Activated CD8-positive, alpha-beta memory T cell treated with anti-CD3 and anti-CD28 coated beads, Interleukin-2, amount 10 ng/mL, durations not matched to agents 7 days and 5 days (primary cell): ENCODE results near the gene MMD. TPM values are rescaled to one million over a fixed set of nuclear protein-coding genes. Genes with fewer than 3 reads are reported as not detected.
A peak's percentile ranks its signal among the peaks of the same experiment; 100 is the strongest.
"Not testable (repeated sequence)": the region's sequence is repeated elsewhere in the genome, so short reads cannot be mapped to it uniquely, and the experiment has no call there.

Experiments used
- ATAC-seq: fragments of 150-1000 bp; cut with Tn5 transposase; one replicate; pipeline ENCODE4 v1.10.0; 2021; ENCODE audit warnings: moderate library complexity
- CTCF ChIA-PET: fragments of 350-600 bp; sonication (Branson Sonifier 250); formaldehyde crosslinking; loops from one replicate; lab custom pipeline; 2021; ENCODE audit warnings: antibody characterized with exemption; lab: Charles Lee
- DNase-seq: peaks from one replicate; pipeline ENCODE4 v3.0.0-alpha.2; 2020
- H3K27ac Mint-ChIP-seq: one replicate; pipeline ENCODE4 v1.8.0; 2021; ENCODE audit warnings: mild to moderate bottlenecking, mixed read lengths
- H3K27me3 Mint-ChIP-seq: one replicate; pipeline ENCODE4 v1.8.0; 2021; ENCODE audit warnings: mixed read lengths
- H3K36me3 Mint-ChIP-seq: one replicate; pipeline ENCODE4 v1.8.0; 2021; ENCODE audit warnings: mild to moderate bottlenecking, mixed read lengths
- H3K4me1 Mint-ChIP-seq: one replicate; pipeline ENCODE4 v1.8.0; 2021; ENCODE audit warnings: mixed read lengths
- H3K4me3 Mint-ChIP-seq: one replicate; pipeline ENCODE4 v1.8.0; 2021; ENCODE audit warnings: mild to moderate bottlenecking, moderate library complexity, mixed read lengths
- H3K9me3 Mint-ChIP-seq: one replicate; pipeline ENCODE4 v1.8.0; 2022; ENCODE audit warnings: low read depth, mixed read lengths
- total RNA-seq, 2 experiments: library from RNA; stranded (reverse); gene quantifications; one replicate each; pipeline ENCODE4 v1.2.3, GENCODE V29; 2021

The MMD gene
- total RNA-seq, 2 experiments from 2014 or later: 41.5 to 41.9 TPM

- ATAC-seq (no peak), DNase-seq (no peak)
- Mint-ChIP-seq H3K4me3 (no peak overlapping the region), H3K27ac (no peak overlapping the region), H3K4me1 (peaks cover 31% of the 10 kb centered on the region), H3K9me3 (no peaks in the 10 kb centered on the region), H3K36me3 (peaks cover 17% of the 10 kb centered on the region), H3K27me3 (peaks cover 41% of the 10 kb centered on the region)
- CTCF ChIA-PET: interaction anchor here (1.0 kb wide), 1 partner anchor 91 kb away, joined by 3 read pairs; no protein-coding TSS in a partner anchor
Observed at GRCh38 chr17:55423535-55423934, 1.9 kb upstream of the MMD start.

DNA sequence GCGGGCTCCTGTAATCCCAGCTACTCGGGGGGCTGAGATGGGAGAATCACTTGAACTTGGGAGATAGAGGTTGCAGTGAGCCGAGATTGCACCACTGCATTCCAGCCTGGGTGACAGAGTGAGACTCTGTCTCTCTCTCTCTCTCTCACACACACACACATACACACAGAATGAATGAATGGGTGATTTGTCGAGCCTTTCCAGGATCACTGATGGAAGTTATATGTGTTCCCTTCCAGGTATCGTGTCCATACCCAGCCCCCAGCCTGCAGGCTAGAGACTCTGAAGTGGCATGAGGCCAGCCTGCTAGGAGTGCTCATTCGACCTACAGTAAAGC, 1.2 kb upstream of the MMD start:
- Mint-ChIP-seq H3K27me3 (peaks cover 38% of the 10 kb centered on the region), H3K36me3 (peaks cover 24% of the 10 kb centered on the region), H3K4me1 (peaks cover 38% of the 10 kb centered on the region), H3K4me3 (peak overlapping the region; percentile 41)
- not testable (repeated sequence) for H3K27ac Mint-ChIP-seq, ATAC-seq, DNase-seq, H3K9me3 Mint-ChIP-seq
- CTCF ChIA-PET: interaction anchor here (0.8 to 1.0 kb wide), 3 partner anchors 14 to 92 kb away, joined by 3 read pairs; no protein-coding TSS in a partner anchor

DNA sequence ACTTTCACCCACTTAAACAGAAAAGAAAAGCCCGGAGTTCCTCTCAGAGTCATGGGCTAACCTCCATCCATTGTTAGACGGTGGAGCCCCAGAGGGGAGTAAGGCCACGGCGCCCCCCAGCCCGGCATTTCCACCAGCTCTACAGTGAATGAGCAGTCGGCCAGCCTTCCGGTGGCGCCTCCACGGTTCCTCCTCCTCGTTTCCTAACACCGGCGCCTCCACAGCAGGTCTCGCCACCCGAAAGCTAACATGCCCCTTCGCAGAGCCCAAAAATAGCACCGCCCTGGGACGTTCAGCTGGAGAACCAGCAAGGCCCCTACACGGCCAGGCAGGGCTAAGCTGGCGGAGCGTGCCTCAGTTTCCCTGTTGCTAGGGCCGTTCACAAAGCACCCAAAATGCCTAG, 858 bp downstream of the MMD start:
- Mint-ChIP-seq H3K4me1 (peaks cover 54% of the 10 kb centered on the region), H3K27ac (peak overlapping the region; percentile 99), H3K4me3 (peak overlapping the region; percentile 93), H3K9me3 (no peaks in the 10 kb centered on the region), H3K36me3 (peaks cover 41% of the 10 kb centered on the region), H3K27me3 (peaks cover 31% of the 10 kb centered on the region)
- peak; percentile 13 for ATAC-seq
- DNase-seq: peak; percentile 64
- CTCF ChIA-PET: interaction anchor here (1.0 to 1.6 kb wide), 3 partner anchors 19 to 93 kb away, joined by 3 to 4 read pairs (median 3); no protein-coding TSS in a partner anchor

- ATAC-seq: peak; percentile 35
- peaks cover 41% of the 10 kb centered on the region for H3K36me3 Mint-ChIP-seq
- H3K9me3 Mint-ChIP-seq: no peaks in the 10 kb centered on the region
- H3K4me1 Mint-ChIP-seq: peaks cover 56% of the 10 kb centered on the region
- H3K27me3 Mint-ChIP-seq: peaks cover 26% of the 10 kb centered on the region
- peak overlapping the region; percentile 93 for H3K4me3 Mint-ChIP-seq
- DNase-seq: peak; percentile 75
- peak overlapping the region; percentile 99 for H3K27ac Mint-ChIP-seq
- CTCF ChIA-PET: interaction anchor here (1.0 to 1.6 kb wide), 2 partner anchors 19 to 71 kb away, joined by 3 to 4 read pairs; no protein-coding TSS in a partner anchor
Observed at GRCh38 chr17:55420067-55420775, 1.4 kb downstream of the MMD start.

GRCh38 chr17:55418369-55419268, 3.0 kb downstream of the MMD start:
- peaks cover 54% of the 10 kb centered on the region for H3K36me3 Mint-ChIP-seq
- H3K27me3 Mint-ChIP-seq: peaks cover 12% of the 10 kb centered on the region
- H3K27ac Mint-ChIP-seq: peak overlapping the region; percentile 99
- H3K4me1 Mint-ChIP-seq: peaks cover 69% of the 10 kb centered on the region
- DNase-seq: no peak
- no peak for ATAC-seq
- CTCF ChIA-PET: interaction anchor here (0.8 to 1.2 kb wide), 2 partner anchors 13 to 97 kb away, joined by 3 to 5 read pairs; no protein-coding TSS in a partner anchor
- peak overlapping the region; percentile 93 for H3K4me3 Mint-ChIP-seq
- H3K9me3 Mint-ChIP-seq: no peaks in the 10 kb centered on the region

DNA sequence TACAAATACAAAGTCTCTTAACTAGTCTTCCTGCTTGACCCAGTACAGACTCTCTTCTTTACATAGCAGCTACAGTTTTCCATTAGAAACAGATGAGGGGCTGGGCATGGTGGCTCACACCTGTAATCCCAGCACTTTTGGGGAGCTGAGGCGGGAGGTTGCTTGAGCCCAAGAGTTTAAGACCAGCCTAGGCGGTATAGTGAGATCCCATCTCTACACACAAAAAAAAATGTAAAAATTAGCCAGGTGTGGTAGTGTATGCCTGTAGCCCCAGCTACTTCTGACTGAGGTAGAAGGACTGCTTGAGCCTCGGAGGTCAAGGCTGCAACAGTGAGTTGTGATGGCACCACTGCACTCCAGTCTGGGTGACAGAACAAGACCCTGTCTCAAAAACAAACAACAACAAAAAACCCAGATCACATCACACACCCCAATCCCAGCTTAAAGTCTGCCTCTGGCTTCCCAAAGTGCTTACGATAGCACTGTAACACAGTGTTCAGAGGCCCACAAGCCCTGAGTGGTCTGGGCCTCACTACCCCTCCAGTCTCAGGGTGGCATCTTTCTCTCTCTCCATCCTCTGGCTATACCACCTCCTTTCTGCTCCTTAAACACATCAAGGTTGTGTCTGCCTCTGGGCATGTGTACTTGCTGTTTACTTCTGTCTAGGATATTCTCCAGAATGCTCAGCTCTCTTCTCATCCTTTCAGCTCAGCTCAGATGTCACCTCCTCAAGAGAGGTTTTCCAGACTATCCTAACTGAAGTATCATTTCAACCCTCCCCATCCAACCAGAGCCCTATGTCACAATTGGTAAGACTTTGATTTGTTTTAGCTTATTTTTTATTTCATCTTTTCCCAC, 4.0 kb downstream of the MMD start:
- no peak overlapping the region for H3K27ac Mint-ChIP-seq

DNA sequence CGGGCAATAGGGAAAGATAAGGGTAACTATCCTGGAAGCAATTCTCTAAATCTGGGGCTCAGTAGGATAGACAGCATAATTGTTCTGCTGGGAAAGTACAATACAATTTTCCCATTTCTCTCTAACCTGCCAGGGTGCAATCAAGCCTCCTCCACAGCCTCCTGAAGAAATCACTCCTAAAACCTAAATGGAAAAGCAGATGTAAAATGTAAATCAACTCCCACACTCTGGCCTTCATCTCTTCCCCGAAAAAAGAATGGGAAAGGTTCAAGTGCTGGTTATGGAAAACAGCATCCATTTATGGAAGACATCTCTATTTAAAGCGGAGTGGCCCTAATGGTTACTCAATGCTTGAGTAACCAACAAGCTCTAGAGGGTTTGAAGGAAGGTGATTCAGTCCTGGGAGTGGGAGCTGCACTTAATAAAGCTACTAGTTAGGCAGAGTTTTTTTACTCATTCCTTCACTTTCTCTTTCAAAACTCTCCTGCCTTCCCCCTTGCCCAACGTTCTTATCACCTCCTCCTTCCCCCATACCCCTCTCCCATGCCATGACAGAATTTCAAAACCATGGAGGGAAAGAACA, 5.1 kb downstream of the MMD start:
- Mint-ChIP-seq H3K27me3 (no peaks in the 10 kb centered on the region), H3K27ac (peak overlapping the region; percentile 16), H3K9me3 (no peaks in the 10 kb centered on the region), H3K36me3 (peaks cover 69% of the 10 kb centered on the region), H3K4me1 (peaks cover 69% of the 10 kb centered on the region), H3K4me3 (no peak overlapping the region)
- CTCF ChIA-PET: interaction anchor here (1.0 kb wide), 1 partner anchor 60 kb away, joined by 4 read pairs; no protein-coding TSS in a partner anchor
- DNase-seq (no peak), ATAC-seq (no peak)

More for the DNA sequence above, 4.0 kb downstream of the MMD start:
- ATAC-seq (no peak), DNase-seq (no peak)
- Mint-ChIP-seq H3K4me3 (no peak overlapping the region), H3K4me1 (peaks cover 71% of the 10 kb centered on the region), H3K27me3 (peaks cover 3% of the 10 kb centered on the region), H3K9me3 (no peaks in the 10 kb centered on the region), H3K36me3 (peaks cover 61% of the 10 kb centered on the region)
- CTCF ChIA-PET: interaction anchor here (1.0 kb wide), 1 partner anchor 61 kb away, joined by 4 read pairs; no protein-coding TSS in a partner anchor

- ATAC-seq (no peak), DNase-seq (no peak)
- Mint-ChIP-seq H3K27me3 (no peaks in the 10 kb centered on the region), H3K4me3 (no peak overlapping the region), H3K9me3 (no peaks in the 10 kb centered on the region), H3K36me3 (peaks cover 74% of the 10 kb centered on the region), H3K4me1 (peaks cover 69% of the 10 kb centered on the region), H3K27ac (no peak overlapping the region)
- CTCF ChIA-PET: no interaction called here
Observed at GRCh38 chr17:55416000-55416399, 5.6 kb downstream of the MMD start.

GRCh38 chr17:55414983-55415382, 6.7 kb downstream of the MMD start:
- no peak for DNase-seq
- peaks cover 65% of the 10 kb centered on the region for H3K4me1 Mint-ChIP-seq
- H3K9me3 Mint-ChIP-seq: no peaks in the 10 kb centered on the region
- CTCF ChIA-PET: no interaction called here
- H3K4me3 Mint-ChIP-seq: peak overlapping the region; percentile 33
- no peak for ATAC-seq
- peaks cover 79% of the 10 kb centered on the region for H3K36me3 Mint-ChIP-seq
- no peaks in the 10 kb centered on the region for H3K27me3 Mint-ChIP-seq
- peak overlapping the region; percentile 85 for H3K27ac Mint-ChIP-seq

DNA sequence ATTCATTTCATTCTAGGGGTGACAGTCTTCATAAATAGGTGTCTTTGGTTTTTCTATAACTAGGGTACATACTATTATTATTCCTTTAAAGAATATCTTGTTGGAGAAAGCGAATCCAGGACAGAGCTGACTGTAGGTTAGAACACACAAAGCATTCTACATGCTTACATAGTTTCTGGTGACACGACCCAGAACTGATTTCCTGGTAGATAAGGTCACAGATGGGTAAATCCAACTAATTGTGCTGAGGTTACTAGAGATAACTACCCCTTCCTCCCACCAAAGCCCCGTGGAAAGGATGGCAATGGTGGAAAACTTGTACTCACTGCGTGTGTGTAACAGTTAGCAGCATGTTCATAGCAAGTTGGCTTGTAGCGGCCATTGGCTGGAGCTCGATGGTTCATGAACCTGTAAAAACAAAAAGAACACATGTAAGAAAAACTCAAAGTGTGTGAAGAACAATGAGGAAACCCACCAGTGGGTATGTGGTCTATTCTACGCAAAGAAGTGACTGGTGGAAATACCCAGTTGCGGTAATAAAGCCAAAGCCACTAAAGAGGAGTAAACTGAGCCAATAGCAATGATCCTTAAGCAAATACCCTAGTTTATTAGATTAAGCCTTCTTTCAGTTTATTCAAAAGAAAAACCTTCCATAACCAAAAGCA, 7.7 kb downstream of the MMD start:
- ATAC-seq: peak; percentile 75
- Mint-ChIP-seq H3K9me3 (no peaks in the 10 kb centered on the region), H3K4me3 (peak overlapping the region; percentile 51), H3K4me1 (peaks cover 55% of the 10 kb centered on the region), H3K27me3 (no peaks in the 10 kb centered on the region), H3K36me3 (peaks cover 78% of the 10 kb centered on the region), H3K27ac (peak overlapping the region; percentile 85)
- CTCF ChIA-PET: no interaction called here
- peak; percentile 59 for DNase-seq

DNA sequence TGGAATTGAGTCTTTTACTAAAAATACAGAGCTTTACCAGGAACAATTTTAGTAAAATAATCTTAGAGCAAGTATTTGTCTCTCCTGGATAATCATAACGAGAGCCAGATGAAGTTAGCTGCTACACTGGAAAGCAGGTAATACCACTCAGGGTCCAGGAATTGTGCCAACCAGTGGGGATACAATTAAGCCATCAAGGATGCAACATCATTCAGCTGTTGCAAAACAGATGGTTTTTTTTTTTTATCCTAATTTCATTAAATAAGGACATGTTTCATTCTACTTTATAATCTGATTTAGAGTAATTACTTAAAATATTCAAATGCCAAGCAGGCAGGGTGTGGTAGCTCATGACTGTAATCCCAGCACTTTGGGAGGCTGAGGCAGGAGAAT, 10.2 kb downstream of the MMD start:
- H3K9me3 Mint-ChIP-seq: no peaks in the 10 kb centered on the region
- no peaks in the 10 kb centered on the region for H3K27me3 Mint-ChIP-seq
- H3K4me3 Mint-ChIP-seq: no peak overlapping the region
- peaks cover 71% of the 10 kb centered on the region for H3K36me3 Mint-ChIP-seq
- no peak overlapping the region for H3K27ac Mint-ChIP-seq
- CTCF ChIA-PET: interaction anchor here (1.7 kb wide), 1 partner anchor 103 kb away, joined by 7 read pairs; no protein-coding TSS in a partner anchor
- ATAC-seq: no peak
- DNase-seq: no peak
- peaks cover 31% of the 10 kb centered on the region for H3K4me1 Mint-ChIP-seq
